ENCODE measurements around the gene GLUD1. TPM values are rescaled to one million over a fixed set of nuclear protein-coding genes. Genes with fewer than 3 reads are reported as not detected.
"Not testable (repeated sequence)": the region's sequence is repeated elsewhere in the genome, so short reads cannot be mapped to it uniquely, and the experiment has no call there.

Gene GLUD1
- total RNA-seq, 2 donors from 2014 or later, result 134 to 176 TPM

GRCh38 chr10:87101996-87102395 lies 7.4 kb upstream of the GLUD1 start:
- Mint-ChIP-seq H3K27ac (no peak overlapping the region), H3K4me3 (no peak overlapping the region), H3K27me3 (no peaks in the 10 kb centered on the region), H3K4me1 (peaks cover 8% of the 10 kb centered on the region), H3K36me3 (ENCODE audit: low read depth) (peaks cover 93% of the 10 kb centered on the region), H3K9me3 (no peaks in the 10 kb centered on the region)
- no peak for ATAC-seq (replicated peaks)

- H3K27me3 Mint-ChIP-seq, result no peaks in the 10 kb centered on the region
- peaks cover 23% of the 10 kb centered on the region for H3K4me1 Mint-ChIP-seq
- H3K27ac Mint-ChIP-seq, result peak overlapping the region; percentile 71
- peaks cover 79% of the 10 kb centered on the region for H3K36me3 Mint-ChIP-seq (ENCODE audit: low read depth)
- H3K4me3 Mint-ChIP-seq, result peak overlapping the region; percentile 82
- ATAC-seq (replicated peaks), result peak; percentile 70
- no peaks in the 10 kb centered on the region for H3K9me3 Mint-ChIP-seq
Observed at GRCh38 chr10:87095236-87095945, 748 bp upstream of the GLUD1 start.

GRCh38 chr10:87093632-87094372 lies 841 bp downstream of the GLUD1 start:
- H3K4me3 Mint-ChIP-seq, result peak overlapping the region; percentile 98

GRCh38 chr10:87092861-87093631 lies 1.6 kb downstream of the GLUD1 start:
- Mint-ChIP-seq H3K36me3 (ENCODE audit: low read depth) (peaks cover 79% of the 10 kb centered on the region), H3K4me3 (peak overlapping the region; percentile 98), H3K4me1 (peaks cover 32% of the 10 kb centered on the region), H3K27me3 (no peaks in the 10 kb centered on the region), H3K27ac (peak overlapping the region; percentile 96), H3K9me3 (no peaks in the 10 kb centered on the region)
- ATAC-seq (replicated peaks), result peak; percentile 6

More at GRCh38 chr10:87093632-87094372, 841 bp downstream of the GLUD1 start:
- Mint-ChIP-seq H3K9me3 (no peaks in the 10 kb centered on the region), H3K4me1 (peaks cover 30% of the 10 kb centered on the region), H3K27ac (peak overlapping the region; percentile 96), H3K27me3 (no peaks in the 10 kb centered on the region), H3K36me3 (ENCODE audit: low read depth) (peaks cover 79% of the 10 kb centered on the region)
- ATAC-seq (replicated peaks), result peak; percentile 49

DNA sequence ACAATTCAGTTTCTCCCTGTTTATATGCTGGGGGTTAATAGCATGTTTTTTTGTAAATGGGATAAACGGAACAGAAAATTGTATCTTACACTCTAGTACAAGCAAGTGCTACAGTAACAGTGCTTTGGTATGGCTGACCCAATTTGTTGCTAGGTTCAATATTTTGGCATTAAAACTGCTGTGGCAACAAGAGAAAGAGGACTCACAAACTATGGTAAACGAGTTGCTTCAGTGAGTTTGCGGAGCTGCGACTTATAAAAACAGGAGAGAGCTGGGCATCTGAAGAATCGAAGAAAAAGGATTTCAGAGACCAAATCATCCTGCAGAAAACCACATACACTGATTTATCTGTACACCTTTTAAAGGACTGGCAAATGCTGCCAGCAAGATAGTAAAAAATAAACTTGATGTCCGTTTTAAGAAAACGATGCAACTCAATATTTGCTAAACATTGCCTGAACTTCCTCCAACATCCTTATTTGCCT lies 2.2 kb downstream of the GLUD1 start:
- H3K4me3 Mint-ChIP-seq, result peak overlapping the region; percentile 98
- H3K27ac Mint-ChIP-seq, result peak overlapping the region; percentile 96
- no peaks in the 10 kb centered on the region for H3K27me3 Mint-ChIP-seq
- peaks cover 79% of the 10 kb centered on the region for H3K36me3 Mint-ChIP-seq (ENCODE audit: low read depth)
- no peaks in the 10 kb centered on the region for H3K9me3 Mint-ChIP-seq
- peaks cover 38% of the 10 kb centered on the region for H3K4me1 Mint-ChIP-seq
- ATAC-seq (replicated peaks), result no peak

DNA sequence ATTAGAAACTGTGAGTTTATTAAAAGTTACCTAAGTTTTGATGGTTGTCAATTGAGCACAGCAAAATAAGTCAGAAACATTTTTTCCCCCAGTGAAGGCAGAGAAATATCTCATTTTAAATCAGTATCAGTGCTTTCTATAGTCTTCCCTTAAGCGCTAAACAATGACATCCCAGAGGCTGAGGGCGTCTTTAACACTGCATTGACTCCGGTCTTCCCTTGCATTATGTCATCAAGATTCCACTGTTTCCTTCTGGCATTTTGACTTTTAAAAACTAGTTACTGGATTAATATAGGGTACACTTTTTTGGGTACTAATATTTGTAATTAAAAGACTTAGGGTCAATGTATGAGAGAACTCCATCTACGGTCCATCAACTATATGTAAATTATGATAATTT lies 3.9 kb downstream of the GLUD1 start:
- no peaks in the 10 kb centered on the region for H3K9me3 Mint-ChIP-seq
- no peak for ATAC-seq (replicated peaks)
- H3K27ac Mint-ChIP-seq, result peak overlapping the region; percentile 96
- H3K4me1 Mint-ChIP-seq, result peaks cover 52% of the 10 kb centered on the region
- no peaks in the 10 kb centered on the region for H3K27me3 Mint-ChIP-seq
- H3K36me3 Mint-ChIP-seq (ENCODE audit: low read depth), result peaks cover 84% of the 10 kb centered on the region
- H3K4me3 Mint-ChIP-seq, result peak overlapping the region; percentile 98

DNA sequence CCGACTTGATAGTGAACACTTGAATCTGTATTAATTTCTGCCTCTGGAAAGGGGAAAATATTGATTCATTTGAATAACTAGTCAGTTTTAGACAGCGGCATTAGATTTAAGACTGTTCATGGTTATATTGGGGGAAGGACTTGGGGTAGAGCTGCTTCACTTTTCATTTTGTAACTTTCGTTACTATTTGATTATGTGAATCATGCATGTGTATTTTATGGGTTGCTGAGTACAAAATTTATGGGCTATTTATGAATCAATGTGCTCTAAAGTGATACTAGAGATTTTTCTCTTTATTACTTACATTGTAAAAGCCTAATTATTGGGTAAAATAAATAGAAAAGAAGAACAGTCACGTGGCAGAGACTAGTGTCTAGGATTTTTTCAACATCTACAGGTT lies 4.9 kb downstream of the GLUD1 start:
- H3K36me3 Mint-ChIP-seq (ENCODE audit: low read depth), result peaks cover 90% of the 10 kb centered on the region
- H3K4me1 Mint-ChIP-seq, result peaks cover 59% of the 10 kb centered on the region

DNA sequence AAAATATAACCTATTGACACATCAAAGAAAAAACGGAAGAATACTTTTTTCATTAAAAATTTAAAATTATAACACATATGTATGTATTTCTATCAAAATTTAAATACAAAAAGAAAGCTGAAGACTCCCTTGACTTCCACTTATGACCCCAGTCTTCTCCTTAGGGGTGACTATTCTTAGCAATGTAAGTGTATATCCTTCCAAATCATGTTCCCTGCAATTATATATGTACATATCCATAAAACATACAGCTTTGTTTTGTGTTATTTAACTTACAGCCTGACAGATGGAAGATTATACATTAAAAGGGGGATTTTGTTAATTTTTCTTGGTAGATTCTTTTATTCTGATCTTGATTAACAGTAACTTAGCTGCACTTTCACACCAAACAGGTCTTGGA lies 9.1 kb downstream of the GLUD1 start:
- H3K27ac Mint-ChIP-seq, result peak overlapping the region; percentile 71
- peaks cover 67% of the 10 kb centered on the region for H3K4me1 Mint-ChIP-seq
- ATAC-seq (replicated peaks), result no peak
- H3K27me3 Mint-ChIP-seq, result no peaks in the 10 kb centered on the region
- H3K4me3 Mint-ChIP-seq, result peak overlapping the region; percentile 72
- peaks cover 85% of the 10 kb centered on the region for H3K36me3 Mint-ChIP-seq (ENCODE audit: low read depth)
- no peaks in the 10 kb centered on the region for H3K9me3 Mint-ChIP-seq

More for the DNA sequence above, 4.9 kb downstream of the GLUD1 start:
- peak overlapping the region; percentile 26 for H3K4me3 Mint-ChIP-seq
- no peak overlapping the region for H3K27ac Mint-ChIP-seq
- no peaks in the 10 kb centered on the region for H3K9me3 Mint-ChIP-seq
- no peak for ATAC-seq (replicated peaks)
- no peaks in the 10 kb centered on the region for H3K27me3 Mint-ChIP-seq

DNA sequence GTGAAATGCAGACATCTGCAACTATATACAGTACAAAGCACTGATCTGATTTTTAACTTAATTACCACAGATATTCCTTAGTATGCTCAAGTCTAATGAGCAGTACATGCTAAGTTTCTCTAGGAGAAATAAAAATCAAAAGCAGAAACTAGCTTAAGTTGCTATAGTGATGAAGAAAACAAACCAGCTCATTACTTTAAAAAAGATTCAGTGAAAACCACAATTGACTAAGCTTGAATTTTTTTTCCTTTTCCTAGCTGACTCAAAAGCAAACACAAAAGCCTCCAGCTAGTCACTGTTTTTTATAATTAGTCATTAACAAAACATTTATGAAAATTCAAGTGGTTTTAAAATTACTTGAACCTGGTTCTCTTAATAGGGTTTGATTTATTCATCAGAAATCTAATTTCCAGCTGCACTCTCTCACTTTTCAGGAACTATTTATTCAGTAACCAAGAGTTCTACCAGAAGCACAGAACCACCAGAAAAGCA lies 10.3 kb downstream of the GLUD1 start:
- not testable (repeated sequence) for H3K9me3 Mint-ChIP-seq, H3K27me3 Mint-ChIP-seq
- Mint-ChIP-seq H3K4me1 (peaks cover 58% of the 10 kb centered on the region), H3K4me3 (peak overlapping the region; percentile 72), H3K27ac (peak overlapping the region; percentile 98), H3K36me3 (ENCODE audit: low read depth) (peaks cover 76% of the 10 kb centered on the region)
- peak; percentile 85 for ATAC-seq (replicated peaks)

DNA sequence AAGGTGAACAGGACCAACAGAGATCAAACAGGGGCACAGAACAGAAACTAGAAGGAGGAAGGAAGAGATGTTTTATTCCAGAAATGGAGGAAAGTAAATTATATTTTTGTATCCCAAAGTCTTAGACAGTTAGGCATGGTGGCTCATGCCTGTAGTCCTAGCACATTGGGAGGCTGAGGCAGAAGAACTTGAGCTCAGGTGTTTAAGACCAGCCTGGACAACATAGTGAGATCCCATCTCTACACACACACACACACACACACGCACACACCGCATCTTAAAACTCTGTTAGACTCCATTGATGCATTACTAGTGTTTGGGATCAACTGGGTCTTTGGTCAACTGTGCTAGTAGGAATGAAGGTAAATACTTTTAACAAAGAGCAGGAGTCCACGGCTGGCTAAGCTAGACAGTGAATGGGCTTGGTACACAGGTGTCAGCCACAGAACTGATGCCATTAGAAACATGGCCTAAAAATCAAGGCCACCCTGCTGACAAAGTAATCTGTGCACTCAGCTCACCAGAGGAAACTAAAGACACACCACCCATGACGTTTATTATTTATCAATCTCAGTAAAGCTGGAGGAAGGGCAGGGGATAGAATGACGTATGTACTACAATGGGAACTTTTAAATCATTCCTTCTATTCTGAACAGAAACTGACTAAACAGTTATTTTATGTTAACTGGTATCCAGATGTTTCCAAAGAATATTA lies 10.9 kb downstream of the GLUD1 start:
- Mint-ChIP-seq H3K27ac (peak overlapping the region; percentile 98), H3K4me3 (peak overlapping the region; percentile 72), H3K36me3 (ENCODE audit: low read depth) (peaks cover 71% of the 10 kb centered on the region), H3K4me1 (peaks cover 54% of the 10 kb centered on the region)
- H3K27me3 Mint-ChIP-seq, H3K9me3 Mint-ChIP-seq: not testable (repeated sequence)
- ATAC-seq (replicated peaks), result peak; percentile 75

DNA sequence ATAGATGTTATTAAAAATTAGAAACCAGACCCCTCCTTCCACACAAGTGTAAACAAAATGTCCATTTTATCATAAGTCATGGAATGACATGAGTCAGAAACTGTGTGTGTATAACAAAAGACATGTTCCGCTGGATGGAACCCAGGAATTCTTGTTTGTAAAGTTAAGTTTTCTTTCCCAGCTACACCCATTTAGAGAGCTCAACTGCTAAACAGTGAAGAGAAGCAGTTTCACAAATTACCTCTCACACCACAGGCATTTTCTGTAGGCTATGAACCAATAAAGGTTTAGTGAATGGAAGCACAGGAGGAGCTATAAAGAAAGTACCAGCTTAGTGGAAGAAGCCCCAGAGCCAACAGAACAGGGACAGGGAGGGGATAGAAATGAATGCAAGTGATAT lies 12.4 kb downstream of the GLUD1 start:
- H3K36me3 Mint-ChIP-seq (ENCODE audit: low read depth), result peaks cover 69% of the 10 kb centered on the region
- peak overlapping the region; percentile 72 for H3K4me3 Mint-ChIP-seq
- not testable (repeated sequence) for H3K9me3 Mint-ChIP-seq, H3K27me3 Mint-ChIP-seq
- H3K27ac Mint-ChIP-seq, result peak overlapping the region; percentile 98
- H3K4me1 Mint-ChIP-seq, result peaks cover 52% of the 10 kb centered on the region
- peak; percentile 15 for ATAC-seq (replicated peaks)

DNA sequence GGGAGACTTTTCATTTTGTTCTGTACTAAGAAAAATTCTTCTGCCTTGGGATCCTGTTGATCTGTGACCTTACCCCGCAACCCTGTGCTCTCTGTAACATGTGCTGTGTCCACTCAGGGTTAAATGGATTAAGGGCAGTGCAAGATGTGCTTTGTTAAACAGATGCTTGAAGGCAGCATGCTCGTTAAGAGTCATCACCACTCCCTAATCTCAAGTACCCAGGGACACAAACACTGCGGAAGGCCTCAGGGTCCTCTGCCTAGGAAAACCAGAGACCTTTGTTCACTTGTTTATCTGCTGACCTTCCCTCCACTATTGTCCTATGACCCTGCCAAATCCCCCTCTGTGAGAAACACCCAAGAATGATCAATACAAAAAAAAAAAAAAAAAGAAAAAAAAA lies 13.1 kb downstream of the GLUD1 start:
- not testable (repeated sequence) for H3K4me3 Mint-ChIP-seq; ATAC-seq (replicated peaks); H3K27me3 Mint-ChIP-seq; H3K9me3 Mint-ChIP-seq
- Mint-ChIP-seq H3K36me3 (ENCODE audit: low read depth) (peaks cover 69% of the 10 kb centered on the region), H3K27ac (peak overlapping the region; percentile 98), H3K4me1 (peaks cover 48% of the 10 kb centered on the region)

GRCh38 chr10:87080621-87081020 lies 14.0 kb downstream of the GLUD1 start:
- ATAC-seq (replicated peaks); H3K9me3 Mint-ChIP-seq; H3K27me3 Mint-ChIP-seq; H3K4me3 Mint-ChIP-seq; H3K27ac Mint-ChIP-seq: not testable (repeated sequence)
- Mint-ChIP-seq H3K4me1 (peaks cover 40% of the 10 kb centered on the region), H3K36me3 (ENCODE audit: low read depth) (peaks cover 71% of the 10 kb centered on the region)
